ENCODE results near the gene ATP2A2.
A peak's percentile ranks its signal among the peaks of the same experiment; 100 is the strongest.

ATP2A2 gene

DNA sequence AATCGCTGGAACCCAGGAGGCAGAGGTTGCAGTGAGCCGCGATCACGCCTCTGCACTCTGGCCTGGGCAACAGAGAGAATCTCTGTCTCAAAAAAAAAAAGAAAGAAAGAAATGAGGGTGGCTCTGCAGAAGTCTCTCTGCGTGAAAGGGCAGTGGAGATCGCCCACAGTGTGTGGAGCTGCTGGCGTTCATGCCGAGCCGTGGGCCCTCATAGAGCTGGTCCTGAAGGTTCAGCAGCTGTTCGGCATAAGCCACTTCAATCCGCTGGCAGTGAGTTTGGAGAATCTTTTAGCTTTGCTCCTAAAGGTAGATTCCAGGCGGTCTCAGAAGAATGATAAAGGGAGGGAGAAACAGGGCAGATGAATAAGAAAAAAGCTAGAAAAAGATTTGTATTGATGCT lies 36.7 kb upstream of the ATP2A2 start:
- TF ChIP-seq, protein P1, sequence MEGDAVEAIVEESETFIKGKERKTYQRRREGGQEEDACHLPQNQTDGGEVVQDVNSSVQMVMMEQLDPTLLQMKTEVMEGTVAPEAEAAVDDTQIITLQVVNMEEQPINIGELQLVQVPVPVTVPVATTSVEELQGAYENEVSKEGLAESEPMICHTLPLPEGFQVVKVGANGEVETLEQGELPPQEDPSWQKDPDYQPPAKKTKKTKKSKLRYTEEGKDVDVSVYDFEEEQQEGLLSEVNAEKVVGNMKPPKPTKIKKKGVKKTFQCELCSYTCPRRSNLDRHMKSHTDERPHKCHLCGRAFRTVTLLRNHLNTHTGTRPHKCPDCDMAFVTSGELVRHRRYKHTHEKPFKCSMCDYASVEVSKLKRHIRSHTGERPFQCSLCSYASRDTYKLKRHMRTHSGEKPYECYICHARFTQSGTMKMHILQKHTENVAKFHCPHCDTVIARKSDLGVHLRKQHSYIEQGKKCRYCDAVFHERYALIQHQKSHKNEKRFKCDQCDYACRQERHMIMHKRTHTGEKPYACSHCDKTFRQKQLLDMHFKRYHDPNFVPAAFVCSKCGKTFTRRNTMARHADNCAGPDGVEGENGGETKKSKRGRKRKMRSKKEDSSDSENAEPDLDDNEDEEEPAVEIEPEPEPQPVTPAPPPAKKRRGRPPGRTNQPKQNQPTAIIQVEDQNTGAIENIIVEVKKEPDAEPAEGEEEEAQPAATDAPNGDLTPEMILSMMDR (IDR thresholded peaks at IDR 0.05; ENCODE audit: low read depth, low read length) = no peak
- no peak for DNase-seq (ENCODE audit: low read depth in 2 of 2)

GRCh38 chr12:110244829-110245228 lies 36.2 kb upstream of the ATP2A2 start:
- TF ChIP-seq, protein P1 (IDR thresholded peaks at IDR 0.05; ENCODE audit: low read depth, low read length) = no peak
- no peak for DNase-seq (ENCODE audit: low read depth in 2 of 2)
- no peak overlapping the region for H3K4me3 ChIP-seq (replicated peaks in 1 of 2; ENCODE audit: low read depth in 2 of 2, low read length in 2 of 2)

More for the DNA sequence above, 36.7 kb upstream of the ATP2A2 start:
- no peak overlapping the region for H3K4me3 ChIP-seq (replicated peaks in 1 of 2; ENCODE audit: low read depth in 2 of 2, low read length in 2 of 2)

DNA sequence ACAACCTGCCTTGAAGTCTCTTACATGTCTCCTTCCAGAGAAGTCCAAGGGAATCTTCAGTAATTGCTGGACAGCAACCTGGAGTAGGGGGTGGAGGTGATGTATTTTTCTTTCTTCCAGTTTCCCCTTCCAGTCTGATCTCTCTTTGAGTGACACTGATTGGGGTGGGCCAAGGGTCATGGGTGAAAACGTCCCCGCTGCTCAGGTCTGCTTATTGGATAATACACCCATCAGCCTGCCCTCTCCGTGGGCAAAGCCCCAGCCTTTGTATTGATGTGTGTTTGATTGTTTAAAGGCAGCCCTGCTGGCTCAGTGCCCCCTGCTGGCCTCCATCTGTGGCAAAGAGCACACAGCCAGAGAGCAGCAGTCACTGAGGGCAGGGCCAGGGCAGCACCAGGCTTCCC lies 35.7 kb upstream of the ATP2A2 start:
- DNase-seq (ENCODE audit: low read depth in 2 of 2) = peak in 1 of 2 donors; percentile 33
- no peak overlapping the region for H3K4me3 ChIP-seq (replicated peaks in 1 of 2; ENCODE audit: low read depth in 2 of 2, low read length in 2 of 2)
- TF ChIP-seq, protein P1 (IDR thresholded peaks at IDR 0.05; ENCODE audit: low read depth, low read length) = peak; percentile 60

GRCh38 chr12:110246636-110247339 lies 34.3 kb upstream of the ATP2A2 start:
- TF ChIP-seq, protein P1 (IDR thresholded peaks at IDR 0.05; ENCODE audit: low read depth, low read length) = no peak
- no peak for DNase-seq (ENCODE audit: low read depth in 2 of 2)
- H3K4me3 ChIP-seq (replicated peaks in 1 of 2; ENCODE audit: low read depth in 2 of 2, low read length in 2 of 2) = no peak overlapping the region

DNA sequence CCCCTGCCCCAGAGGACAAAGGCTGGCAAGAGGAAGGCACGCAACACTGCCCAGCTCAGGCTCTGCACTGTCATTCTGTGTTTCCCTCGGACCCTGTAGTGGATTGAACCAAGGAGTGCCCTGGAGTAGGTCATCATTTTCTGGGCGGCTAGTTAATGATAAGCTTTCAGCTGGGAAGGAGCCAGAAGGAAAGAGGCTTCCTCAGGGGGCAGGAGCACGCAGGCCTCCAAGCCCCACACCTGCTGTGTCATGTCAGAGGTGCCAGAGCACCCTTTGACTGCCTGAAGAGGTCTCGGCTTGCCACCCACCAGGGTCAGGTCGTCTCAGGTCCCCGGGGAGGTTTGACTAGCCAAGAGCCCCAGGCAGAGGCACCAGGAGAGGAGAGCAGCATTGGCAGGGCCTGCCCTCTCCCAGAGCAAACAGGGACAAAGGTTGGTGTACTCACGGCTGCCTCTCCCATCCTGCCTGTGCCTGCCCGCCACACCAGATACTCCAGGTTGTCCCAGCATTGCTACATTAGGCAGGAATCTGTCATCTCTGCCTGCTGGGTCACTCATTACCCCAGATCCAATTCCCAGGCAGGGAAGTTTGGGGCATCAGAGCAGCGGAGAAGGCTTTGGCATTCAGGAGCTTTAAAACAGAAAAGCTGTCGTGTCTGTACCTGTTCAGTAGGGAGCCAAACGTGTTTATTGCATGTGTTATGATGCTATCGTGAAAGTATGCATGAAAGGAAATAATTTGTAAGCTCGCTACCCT lies 33.5 kb upstream of the ATP2A2 start:
- no peak overlapping the region for H3K4me3 ChIP-seq (replicated peaks in 1 of 2; ENCODE audit: low read depth in 2 of 2, low read length in 2 of 2)
- TF ChIP-seq, protein P1 (IDR thresholded peaks at IDR 0.05; ENCODE audit: low read depth, low read length) = no peak
- DNase-seq (ENCODE audit: low read depth in 2 of 2) = no peak

- TF ChIP-seq, protein P1 (IDR thresholded peaks at IDR 0.05; ENCODE audit: low read depth, low read length) = no peak
- DNase-seq (ENCODE audit: low read depth in 2 of 2) = no peak
These were observed 33.0 kb upstream of the ATP2A2 start for GRCh38 chr12:110248096-110248447.

More at GRCh38 chr12:110248096-110248447, 33.0 kb upstream of the ATP2A2 start:
- H3K4me3 ChIP-seq (replicated peaks in 1 of 2; ENCODE audit: low read depth in 2 of 2, low read length in 2 of 2) = no peak overlapping the region
